Colonic mucosa (tissue), 4 donors: ENCODE measurements around the gene LNP1. TPM values are rescaled to one million over a fixed set of nuclear protein-coding genes. Genes with fewer than 3 reads are reported as not detected.
"Not testable (repeated sequence)": the region's sequence is repeated elsewhere in the genome, so short reads cannot be mapped to it uniquely, and the experiment has no call there.

Experiments used
- DNase-seq: peaks from one replicate; pipeline ENCODE4 v3.0.0-alpha.2; 2020
- H3K27ac ChIP-seq: fragments of 200-600 bp; one replicate; pipeline ENCODE4 v1.8.0; 2021
- H3K27me3 ChIP-seq: fragments of 200-600 bp; one replicate; pipeline ENCODE4 v1.8.0; 2021
- H3K36me3 ChIP-seq: fragments of 200-600 bp; one replicate; pipeline ENCODE4 v1.8.0; 2021
- H3K4me1 ChIP-seq: fragments of 200-600 bp; one replicate; pipeline ENCODE4 v1.8.0; 2021; ENCODE audit warnings: mild to moderate bottlenecking
- H3K4me3 ChIP-seq: fragments of 200-600 bp; one replicate; pipeline ENCODE4 v1.8.0; 2021
- H3K9ac ChIP-seq, 2 donors: one replicate each; pipeline ENCODE4 v1.7.0; 2013; ENCODE audit warnings: control low read depth in 2 of 2, low read depth in 2 of 2, low read length in 2 of 2
- H3K9me3 ChIP-seq: fragments of 200-600 bp; one replicate; pipeline ENCODE4 v1.8.0; 2021
- CTCF ChIP-seq: fragments of 200-600 bp; IDR thresholded peaks from one replicate; pipeline ENCODE4 v1.8.0; 2022; ENCODE audit warnings: antibody characterized with exemption, mild to moderate bottlenecking
- intact Hi-C: fragments of 100-400 bp; cut with DNase I; formaldehyde crosslinking; loops from one replicate; pipeline ENCODE4 v1.14.1; 2022
- total RNA-seq, 2 donors: library from RNA; stranded (reverse); fragmentation: NEBNext Ultra II Directional in 1 of 2; extraction: Animal tissue kit (Norgen Biotek cat#: 25700) in 1 of 2; gene quantifications; one replicate each; pipeline ENCODE4 v1.2.1, GENCODE V29; 2021
- donor health status: healthy.
- donor health status: DM: no; HTN: no; CAD: no.
- donor health status: DM: no; HTN: no; CAD: no.

The LNP1 gene
- total RNA-seq, 2 donors from 2014 or later, result 0.74 to 1.4 TPM

GRCh38 chr3:100467133-100467532, 65.8 kb downstream of the LNP1 start:
- no peak for TF ChIP-seq CTCF
- DNase-seq, result no peak
- no peaks in the 10 kb centered on the region for H3K4me1 ChIP-seq
- H3K9me3 ChIP-seq, result no peaks in the 10 kb centered on the region
- no peak overlapping the region for H3K9ac ChIP-seq
- intact Hi-C loops, result loop anchor here (5.0 to 10.0 kb wide), 2 partner anchors 115 to 168 kb away; no protein-coding TSS in a partner anchor
- H3K4me3 ChIP-seq, result no peak overlapping the region
- no peak overlapping the region for H3K27ac ChIP-seq
- no peaks in the 10 kb centered on the region for H3K27me3 ChIP-seq
- no peaks in the 10 kb centered on the region for H3K36me3 ChIP-seq

- Histone ChIP-seq H3K4me3 (no peak overlapping the region), H3K36me3 (no peaks in the 10 kb centered on the region), H3K27ac (no peak overlapping the region), H3K9me3 (no peaks in the 10 kb centered on the region), H3K27me3 (no peaks in the 10 kb centered on the region), H3K4me1 (no peaks in the 10 kb centered on the region), H3K9ac (no peak overlapping the region)
- TF ChIP-seq CTCF, result no peak
- intact Hi-C loops, result loop anchor here (5.0 to 10.0 kb wide), 2 partner anchors 114 to 166 kb away; no protein-coding TSS in a partner anchor
- DNase-seq, result no peak
Measured at GRCh38 chr3:100468676-100469075, 67.3 kb downstream of the LNP1 start.

GRCh38 chr3:100470951-100471350, 69.6 kb downstream of the LNP1 start:
- intact Hi-C loops, result no loop called here
- H3K4me1 ChIP-seq, result no peaks in the 10 kb centered on the region
- no peak overlapping the region for H3K9ac ChIP-seq
- H3K27ac ChIP-seq, result no peak overlapping the region
- no peaks in the 10 kb centered on the region for H3K27me3 ChIP-seq
- no peak for DNase-seq
- no peak overlapping the region for H3K4me3 ChIP-seq
- H3K36me3 ChIP-seq, result no peaks in the 10 kb centered on the region
- no peak for TF ChIP-seq CTCF
- H3K9me3 ChIP-seq, result no peaks in the 10 kb centered on the region

GRCh38 chr3:100471444-100471843, 70.1 kb downstream of the LNP1 start:
- H3K4me1 ChIP-seq, result no peaks in the 10 kb centered on the region
- H3K4me3 ChIP-seq, result no peak overlapping the region
- intact Hi-C loops, result no loop called here
- no peaks in the 10 kb centered on the region for H3K9me3 ChIP-seq
- no peak for TF ChIP-seq CTCF
- DNase-seq, result no peak
- no peak overlapping the region for H3K27ac ChIP-seq
- no peaks in the 10 kb centered on the region for H3K27me3 ChIP-seq
- no peak overlapping the region for H3K9ac ChIP-seq
- no peaks in the 10 kb centered on the region for H3K36me3 ChIP-seq

- H3K9ac ChIP-seq, intact Hi-C loops, H3K27ac ChIP-seq, H3K36me3 ChIP-seq, DNase-seq, H3K4me3 ChIP-seq, H3K4me1 ChIP-seq, H3K27me3 ChIP-seq, H3K9me3 ChIP-seq: not testable (repeated sequence)
Measured at GRCh38 chr3:100477851-100478360, 76.6 kb downstream of the LNP1 start.

GRCh38 chr3:100478521-100478920, 77.2 kb downstream of the LNP1 start:
- H3K9me3 ChIP-seq, H3K4me3 ChIP-seq, H3K36me3 ChIP-seq, H3K4me1 ChIP-seq, H3K9ac ChIP-seq, DNase-seq, intact Hi-C loops, H3K27me3 ChIP-seq, H3K27ac ChIP-seq: not testable (repeated sequence)
